Measurements from ENCODE around the gene TRAPPC10.

TRAPPC10 gene

DNA sequence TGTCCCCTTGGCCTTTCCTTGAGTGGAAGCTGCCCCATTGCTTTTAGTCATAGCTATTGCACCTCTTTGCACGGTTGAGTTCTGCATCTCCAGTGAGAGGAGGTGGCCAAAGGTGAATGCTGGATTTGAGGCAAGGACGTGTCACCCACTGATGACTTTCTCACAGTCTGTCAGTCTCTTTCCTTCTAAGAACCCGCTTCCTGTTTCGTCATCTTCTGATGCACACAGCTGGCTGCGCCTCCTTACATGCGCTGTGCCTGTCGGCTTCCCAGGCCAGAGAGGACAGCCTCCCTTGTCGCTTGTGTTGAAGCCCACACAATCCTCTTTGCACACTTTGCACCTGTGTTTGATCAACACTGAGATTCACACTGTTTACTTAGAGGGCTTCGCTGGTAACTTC is 53.3 kb downstream of the TRAPPC10 start:
- DNase-seq (ENCODE audit: low spot score) = no peak

GRCh38 chr21:44066116-44066515 is 54.0 kb downstream of the TRAPPC10 start:
- no peak for DNase-seq (ENCODE audit: low spot score)

- no peak for DNase-seq (ENCODE audit: low spot score)
These were observed 55.1 kb downstream of the TRAPPC10 start for GRCh38 chr21:44067011-44067839.

GRCh38 chr21:44070391-44070790 is 58.3 kb downstream of the TRAPPC10 start:
- DNase-seq (ENCODE audit: low spot score) = no peak

DNA sequence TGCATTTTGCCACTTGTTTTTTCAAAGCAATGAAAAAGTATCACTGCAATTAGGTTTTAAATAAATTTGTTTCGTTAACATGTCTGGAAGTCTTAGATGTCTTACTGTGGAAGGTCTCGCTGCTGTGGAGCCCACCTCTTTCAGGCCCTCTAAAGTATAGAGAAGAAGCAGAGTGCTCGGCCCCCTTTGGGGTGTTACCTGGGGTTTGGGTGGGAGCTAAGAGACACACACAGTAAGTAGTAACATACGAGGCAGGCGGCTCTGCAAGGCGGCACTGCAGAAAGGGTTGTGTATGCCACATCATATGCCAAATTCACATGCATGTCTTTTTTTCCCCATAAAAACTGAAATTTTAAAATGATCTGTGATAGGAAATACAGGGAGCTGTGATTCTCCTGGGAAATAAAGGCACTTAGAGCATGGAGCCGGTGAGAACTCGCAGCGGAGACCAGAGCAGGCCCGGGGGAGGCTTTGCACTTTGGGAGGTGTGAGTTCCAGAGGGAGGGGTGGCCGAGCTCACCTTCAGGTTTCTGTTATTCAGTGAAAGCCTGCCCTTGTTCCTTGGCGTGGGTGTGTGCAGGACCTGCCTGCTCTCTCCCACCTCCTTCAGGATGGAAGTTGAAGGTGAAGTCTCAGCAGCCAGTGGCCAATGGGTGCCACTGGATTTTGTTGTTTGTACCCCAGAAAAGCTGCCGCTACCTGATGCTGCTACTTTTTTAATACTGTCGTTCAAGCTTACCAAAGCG is 59.4 kb downstream of the TRAPPC10 start:
- DNase-seq (ENCODE audit: low spot score) = no peak

DNA sequence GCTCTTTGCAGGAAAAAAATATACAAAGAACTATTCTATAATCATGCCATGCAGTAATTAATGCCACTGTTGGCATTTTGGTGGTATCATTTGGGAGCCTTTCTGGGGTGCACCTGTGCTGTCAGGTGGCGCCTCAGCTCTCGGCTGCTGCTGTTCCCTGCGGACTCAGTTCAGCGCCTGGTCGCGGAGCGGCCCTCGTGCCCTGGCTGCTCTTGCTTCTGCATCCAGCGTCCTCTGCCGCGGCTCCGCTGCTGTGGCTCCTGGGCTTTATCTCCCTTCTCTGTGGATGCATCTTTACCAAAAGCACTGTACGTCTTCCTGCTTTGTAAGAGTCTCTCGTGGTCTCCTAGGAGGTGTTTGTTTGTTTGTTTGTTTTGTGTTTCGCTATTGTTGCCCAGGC is 60.0 kb downstream of the TRAPPC10 start:
- no peak for DNase-seq (ENCODE audit: low spot score)

GRCh38 chr21:44074315-44074958 is 62.3 kb downstream of the TRAPPC10 start:
- no peak for DNase-seq (ENCODE audit: low spot score)

DNA sequence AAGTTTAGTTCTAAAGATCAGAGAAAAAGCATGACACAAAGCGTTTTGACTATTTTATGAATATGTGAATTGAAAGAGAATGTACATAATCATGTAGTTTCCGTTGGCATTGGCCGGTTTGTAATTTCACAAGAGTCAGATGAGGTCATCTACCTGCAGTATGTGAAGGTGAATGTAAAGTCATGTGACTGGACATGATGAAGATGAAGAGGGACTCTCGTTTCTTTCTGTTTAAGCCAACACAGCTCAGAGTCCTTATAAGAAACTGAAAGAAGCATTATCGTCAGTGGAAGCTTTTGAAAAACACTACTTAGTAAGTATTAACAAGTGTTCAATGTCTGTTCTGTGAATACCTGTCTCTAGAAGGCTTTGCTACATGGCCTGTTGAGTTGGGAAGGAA is 64.2 kb downstream of the TRAPPC10 start:
- no peak for DNase-seq (ENCODE audit: low spot score)

DNA sequence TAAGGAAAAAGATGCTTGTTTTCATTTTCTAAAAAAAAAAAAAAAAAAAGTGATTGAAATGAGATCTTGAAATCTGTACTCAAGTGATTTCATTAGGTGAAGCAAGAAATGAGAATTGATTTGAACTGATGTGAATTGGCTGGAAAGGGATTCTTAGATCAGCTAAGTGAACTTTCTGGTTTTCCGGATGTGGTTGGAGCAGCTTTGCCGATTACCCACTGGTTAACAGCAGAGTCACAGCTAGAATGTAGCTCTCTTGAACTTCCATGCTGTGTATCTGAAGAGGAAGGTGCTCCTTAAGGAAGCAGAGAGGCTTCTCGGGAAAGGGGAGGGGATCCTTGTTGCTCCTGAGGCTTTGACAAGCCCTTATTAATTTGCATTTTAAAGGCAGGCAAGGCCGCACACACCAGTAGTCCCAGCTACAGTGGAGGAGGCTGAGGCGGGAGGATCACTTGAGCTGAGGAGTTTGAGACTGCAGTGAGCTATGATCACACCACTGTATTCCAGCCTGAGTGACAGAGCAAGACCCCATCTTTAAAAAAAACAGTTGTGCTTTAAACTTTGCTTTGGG is 66.4 kb downstream of the TRAPPC10 start:
- DNase-seq (ENCODE audit: low spot score) = no peak

- no peak for DNase-seq (ENCODE audit: low spot score)
These were observed 67.3 kb downstream of the TRAPPC10 start for GRCh38 chr21:44079446-44079845.

- no peak for DNase-seq (ENCODE audit: low spot score)
These were observed 67.7 kb downstream of the TRAPPC10 start for GRCh38 chr21:44079846-44080245.

GRCh38 chr21:44082648-44083440 is 70.7 kb downstream of the TRAPPC10 start:
- DNase-seq (ENCODE audit: low spot score) = no peak

- DNase-seq (ENCODE audit: low spot score) = no peak
These were observed 71.7 kb downstream of the TRAPPC10 start for GRCh38 chr21:44083631-44084291.

DNA sequence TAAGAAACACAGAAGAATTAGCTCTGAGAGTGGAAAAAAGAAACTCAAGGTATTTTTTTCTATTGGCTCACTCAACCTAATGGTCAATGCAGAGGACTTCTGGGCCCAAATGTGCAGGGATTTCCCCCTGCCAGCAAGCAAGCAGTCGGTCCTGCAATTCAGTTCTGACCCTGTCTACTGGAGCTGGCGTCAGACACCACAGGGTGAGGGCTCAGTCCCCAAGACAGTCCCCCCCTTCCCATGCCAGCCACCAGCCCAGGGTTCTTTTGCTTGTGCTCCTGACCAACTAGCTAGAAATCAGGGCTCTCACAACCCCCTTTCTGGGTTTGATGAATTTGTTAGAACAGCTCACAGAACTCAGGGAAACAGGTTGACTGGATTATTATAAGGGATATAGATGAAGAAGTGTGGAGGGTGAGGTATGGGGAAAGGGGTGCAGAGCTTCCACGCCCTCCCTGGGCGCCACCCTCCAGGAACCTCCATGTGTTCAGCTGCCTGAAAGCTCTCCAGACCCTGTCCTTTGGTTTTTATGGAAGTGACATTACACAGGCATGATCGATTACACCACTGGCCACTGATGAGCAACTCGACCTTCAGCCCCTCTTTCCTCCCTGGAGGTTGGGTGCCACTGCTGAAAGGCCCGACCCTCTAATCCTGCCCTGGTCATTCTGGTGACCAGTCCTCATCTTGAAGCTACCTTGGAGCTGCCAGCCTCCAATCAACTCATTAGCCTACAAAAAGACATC is 72.6 kb downstream of the TRAPPC10 start:
- DNase-seq (ENCODE audit: low spot score) = no peak

GRCh38 chr21:44085491-44086321 is 73.6 kb downstream of the TRAPPC10 start:
- DNase-seq (ENCODE audit: low spot score) = no peak

- DNase-seq (ENCODE audit: low spot score) = no peak
These were observed 74.7 kb downstream of the TRAPPC10 start for GRCh38 chr21:44086636-44087425.

DNA sequence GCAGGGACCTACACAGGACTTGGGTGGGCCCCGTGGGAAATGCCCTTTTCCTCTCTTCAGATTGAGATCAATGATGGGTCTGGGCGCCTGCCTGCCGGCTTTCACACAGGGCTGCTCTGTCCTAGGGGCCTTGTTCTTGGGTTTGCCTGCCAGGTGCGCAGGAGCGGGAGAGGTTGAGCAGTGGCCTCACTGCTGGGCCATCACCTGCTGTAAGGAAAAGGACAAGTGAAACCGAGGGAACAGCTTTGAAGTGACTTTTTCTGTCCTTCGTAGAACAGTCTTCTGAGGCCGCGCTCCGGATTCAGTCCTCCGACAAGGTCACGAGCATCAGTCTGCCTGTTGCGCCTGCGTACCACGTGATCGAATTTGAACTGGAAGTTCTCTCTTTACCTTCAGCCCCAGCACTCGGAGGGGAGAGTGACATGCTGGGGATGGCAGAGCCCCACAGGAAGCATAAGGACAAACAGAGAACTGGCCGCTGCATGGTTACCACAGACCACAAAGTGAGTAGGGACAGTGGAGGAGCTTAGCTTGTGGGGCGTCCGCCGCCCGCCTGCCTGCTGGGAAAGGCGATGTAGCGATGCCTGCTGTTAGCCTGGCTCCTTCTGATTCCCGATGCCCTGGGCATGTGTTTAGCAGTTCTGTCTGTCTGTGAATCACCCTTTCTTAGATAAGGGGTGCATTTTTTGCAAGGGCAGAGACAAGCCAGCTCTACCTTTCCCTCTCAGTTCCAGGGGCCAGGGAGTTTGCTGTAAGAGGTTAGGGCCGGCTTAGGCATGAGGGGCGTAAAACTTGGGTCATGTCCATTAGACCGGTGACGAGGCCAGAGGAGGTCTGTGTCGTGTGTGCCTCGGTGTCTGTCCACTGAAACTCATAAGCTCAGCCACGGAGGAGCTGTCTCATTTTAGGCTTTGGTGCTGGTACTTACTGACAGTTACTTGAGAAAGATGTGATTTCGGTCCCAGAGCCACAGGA is 75.6 kb downstream of the TRAPPC10 start:
- no peak for DNase-seq (ENCODE audit: low spot score)

GRCh38 chr21:44088401-44088780 is 76.3 kb downstream of the TRAPPC10 start:
- no peak for DNase-seq (ENCODE audit: low spot score)

All from LoVo (cell line).